GM19468 (cell line): ENCODE results near the gene OR13C5.

Experiments used
- ATAC-seq: cut with Tn5 transposase; IDR thresholded peaks from one replicate; pipeline ENCODE4 v1.9.1; 2021; ENCODE audit warnings: mild to moderate bottlenecking, moderate library complexity, moderate number of reproducible peaks; ENCODE audit not compliant: unreplicated experiment; ENCODE audit errors: extremely low read depth

The OR13C5 gene

DNA sequence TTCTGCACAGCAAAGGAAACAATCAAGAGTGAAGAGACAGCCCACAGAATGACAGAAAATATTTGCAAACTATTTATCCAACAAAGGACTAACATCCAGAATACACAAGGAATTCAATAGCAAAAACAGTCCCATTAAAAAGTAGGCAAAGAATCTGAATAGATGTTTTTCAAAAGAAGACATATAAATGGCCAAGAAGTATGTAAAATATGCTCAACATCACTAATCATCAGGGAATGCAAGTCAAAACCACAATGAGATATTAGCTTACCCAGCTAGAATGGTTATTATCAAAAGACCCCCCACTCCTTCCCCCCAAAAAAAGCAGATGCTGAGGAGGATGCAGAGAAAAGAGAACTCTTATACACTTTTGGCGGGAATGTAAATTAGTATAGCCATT lies 43.7 kb downstream of the OR13C5 start:
- no peak for ATAC-seq

DNA sequence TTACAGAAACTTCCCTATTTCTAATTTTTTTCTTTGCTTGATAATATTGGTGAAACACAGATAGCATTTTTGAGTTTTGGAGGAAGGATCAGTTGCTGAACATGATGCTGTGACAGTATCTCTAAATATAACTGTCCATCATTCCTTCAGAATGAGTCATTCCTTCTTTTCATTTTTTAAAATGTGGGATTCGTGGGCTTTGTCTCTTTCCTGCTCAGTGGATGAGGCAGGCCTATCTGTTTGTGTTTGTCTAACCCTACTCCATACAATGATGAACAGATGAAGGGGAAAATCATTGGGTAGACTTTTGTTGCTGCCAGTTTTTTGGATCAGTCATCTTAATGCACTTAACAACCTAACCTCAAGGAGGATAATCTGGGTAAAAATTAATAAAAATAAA lies 46.0 kb downstream of the OR13C5 start:
- ATAC-seq, result no peak
